ENCODE results near the gene DZIP3. TPM values are rescaled to one million over a fixed set of nuclear protein-coding genes. Genes with fewer than 3 reads are reported as not detected.

Gene DZIP3
- total RNA-seq, 2 donors from 2014 or later: 3.6 to 8.8 TPM

- Histone ChIP-seq H3K27me3 (no peaks in the 10 kb centered on the region), H3K27ac (no peak overlapping the region), H3K4me3 (no peak overlapping the region), H3K36me3 (replicated peaks in 1 of 2; ENCODE audit: insufficient read depth in 1 of 2, low read depth in 2 of 2) (no peaks in the 10 kb centered on the region), H3K4me1 (peaks cover 4% of the 10 kb centered on the region), H3K9me3 (no peaks in the 10 kb centered on the region)
- ATAC-seq (no peak), DNase-seq (no peak)
- 88 to 96% methylated on average over 2 of the region's 2 CpGs for WGBS, 2 donors
- intact Hi-C loops (cut with DNase I): no loop called here
- TF ChIP-seq POLR2A (IDR thresholded peaks at IDR 0.05) (no peak), CTCF (IDR thresholded peaks at IDR 0.05) (no peak)
Observed at GRCh38 chr3:108595321-108595720, 5.8 kb downstream of the DZIP3 start.

- intact Hi-C loops (cut with DNase I): no loop called here
- Histone ChIP-seq H3K4me1 (no peaks in the 10 kb centered on the region), H3K27me3 (no peaks in the 10 kb centered on the region), H3K36me3 (replicated peaks in 1 of 2; ENCODE audit: insufficient read depth in 1 of 2, low read depth in 2 of 2) (no peaks in the 10 kb centered on the region), H3K27ac (no peak overlapping the region), H3K4me3 (no peak overlapping the region), H3K9me3 (no peaks in the 10 kb centered on the region)
- DNase-seq (no peak), ATAC-seq (no peak)
- TF ChIP-seq POLR2A (IDR thresholded peaks at IDR 0.05): no peak
- 66 to 69% methylated on average over 5 of the region's 5 CpGs for WGBS, 2 donors
Observed at GRCh38 chr3:108598375-108598774, 8.9 kb downstream of the DZIP3 start.

- no peaks in the 10 kb centered on the region for H3K27me3 ChIP-seq
- DNase-seq: no peak
- ATAC-seq: no peak
- no peak overlapping the region for H3K4me3 ChIP-seq
- intact Hi-C loops (cut with DNase I): no loop called here
- WGBS, 2 donors: 59 to 64% methylated on average over 1 of the region's 1 CpG
- TF ChIP-seq POLR2A (IDR thresholded peaks at IDR 0.05): no peak
- no peak for TF ChIP-seq CTCF (IDR thresholded peaks at IDR 0.05)
- no peak overlapping the region for H3K27ac ChIP-seq
- no peaks in the 10 kb centered on the region for H3K4me1 ChIP-seq
- H3K9me3 ChIP-seq: no peaks in the 10 kb centered on the region
- no peaks in the 10 kb centered on the region for H3K36me3 ChIP-seq (replicated peaks in 1 of 2; ENCODE audit: insufficient read depth in 1 of 2, low read depth in 2 of 2)
Observed at GRCh38 chr3:108599677-108600409, 10.3 kb downstream of the DZIP3 start.

- Histone ChIP-seq H3K27me3 (no peaks in the 10 kb centered on the region), H3K27ac (peak overlapping the region in 1 of 4 donors; percentile 44), H3K4me1 (no peaks in the 10 kb centered on the region), H3K36me3 (replicated peaks in 1 of 2; ENCODE audit: insufficient read depth in 1 of 2, low read depth in 2 of 2) (no peaks in the 10 kb centered on the region), H3K9me3 (no peaks in the 10 kb centered on the region), H3K4me3 (no peak overlapping the region)
- intact Hi-C loops (cut with DNase I): no loop called here
- WGBS, 2 donors: 64 to 71% methylated on average over 5 of the region's 5 CpGs
- ATAC-seq (peak; percentile 64), DNase-seq (peak in 2 of 4 donors; percentile 15 to 31)
- TF ChIP-seq CTCF (IDR thresholded peaks at IDR 0.05) (no peak), POLR2A (IDR thresholded peaks at IDR 0.05) (no peak)
Observed at GRCh38 chr3:108602249-108602934, 12.9 kb downstream of the DZIP3 start.

- Histone ChIP-seq H3K4me3 (no peak overlapping the region), H3K27ac (peak overlapping the region in 1 of 4 donors; percentile 44), H3K4me1 (no peaks in the 10 kb centered on the region), H3K27me3 (no peaks in the 10 kb centered on the region), H3K9me3 (no peaks in the 10 kb centered on the region), H3K36me3 (replicated peaks in 1 of 2; ENCODE audit: insufficient read depth in 1 of 2, low read depth in 2 of 2) (no peaks in the 10 kb centered on the region)
- WGBS, 2 donors: 43 to 75% methylated on average over 2 of the region's 2 CpGs
- ATAC-seq (no peak), DNase-seq (no peak)
- no peak for TF ChIP-seq CTCF (IDR thresholded peaks at IDR 0.05)
- intact Hi-C loops (cut with DNase I): no loop called here
Observed at GRCh38 chr3:108602935-108603294, 13.4 kb downstream of the DZIP3 start.

All from body of pancreas (tissue), 4 donors.